Lower leg skin (tissue), 3 donors: Measurements from ENCODE around the gene HFE.

Experiments
- POLR2A ChIP-seq, 2 donors: fragments of 450-650 bp; IDR thresholded peaks; one replicate each; pipeline ENCODE4 v1.6.1; 2016 to 2017; ENCODE audit warnings: antibody characterized with exemption in 2 of 2, mild to moderate bottlenecking in 1 of 2, moderate library complexity in 1 of 2
- TF ChIP-seq, protein P1 (sequence below), 3 donors: fragments of 450-650 bp; IDR thresholded peaks; one replicate each; pipeline ENCODE4 v1.5.1; 2016; ENCODE audit warnings: antibody characterized with exemption in 3 of 3, mild to moderate bottlenecking in 3 of 3, moderate library complexity in 2 of 3

DNA sequence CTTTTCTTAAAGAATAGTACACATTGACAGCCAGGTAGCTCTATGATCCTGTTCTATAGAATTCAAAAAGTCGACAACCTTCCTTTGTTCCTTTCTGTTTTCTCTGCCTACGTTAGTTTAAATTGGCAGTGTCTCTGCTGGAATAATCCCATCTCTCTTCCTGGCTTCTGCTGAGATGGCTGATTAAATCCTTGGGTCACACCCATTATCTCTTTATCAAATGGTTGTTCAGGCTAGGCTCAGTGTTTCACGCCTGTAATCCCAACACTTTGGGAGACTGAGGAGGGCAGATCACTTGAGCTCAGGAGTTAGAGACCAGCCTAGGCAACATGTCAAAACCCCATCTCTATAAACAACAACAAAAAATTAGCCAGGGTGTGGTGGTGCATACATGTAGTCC lies 44.4 kb downstream of the HFE start:
- TF ChIP-seq, protein P1, sequence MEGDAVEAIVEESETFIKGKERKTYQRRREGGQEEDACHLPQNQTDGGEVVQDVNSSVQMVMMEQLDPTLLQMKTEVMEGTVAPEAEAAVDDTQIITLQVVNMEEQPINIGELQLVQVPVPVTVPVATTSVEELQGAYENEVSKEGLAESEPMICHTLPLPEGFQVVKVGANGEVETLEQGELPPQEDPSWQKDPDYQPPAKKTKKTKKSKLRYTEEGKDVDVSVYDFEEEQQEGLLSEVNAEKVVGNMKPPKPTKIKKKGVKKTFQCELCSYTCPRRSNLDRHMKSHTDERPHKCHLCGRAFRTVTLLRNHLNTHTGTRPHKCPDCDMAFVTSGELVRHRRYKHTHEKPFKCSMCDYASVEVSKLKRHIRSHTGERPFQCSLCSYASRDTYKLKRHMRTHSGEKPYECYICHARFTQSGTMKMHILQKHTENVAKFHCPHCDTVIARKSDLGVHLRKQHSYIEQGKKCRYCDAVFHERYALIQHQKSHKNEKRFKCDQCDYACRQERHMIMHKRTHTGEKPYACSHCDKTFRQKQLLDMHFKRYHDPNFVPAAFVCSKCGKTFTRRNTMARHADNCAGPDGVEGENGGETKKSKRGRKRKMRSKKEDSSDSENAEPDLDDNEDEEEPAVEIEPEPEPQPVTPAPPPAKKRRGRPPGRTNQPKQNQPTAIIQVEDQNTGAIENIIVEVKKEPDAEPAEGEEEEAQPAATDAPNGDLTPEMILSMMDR (IDR thresholded peaks at IDR 0.05): no peak
- TF ChIP-seq POLR2A (IDR thresholded peaks at IDR 0.05): no peak
